ENCODE measurements around the gene SETX. TPM values are rescaled to one million over a fixed set of nuclear protein-coding genes. Genes with fewer than 3 reads are reported as not detected.
"Not testable (repeated sequence)": the region's sequence is repeated elsewhere in the genome, so short reads cannot be mapped to it uniquely, and the experiment has no call there.

Gene SETX
- 78.2 and 78.5 TPM in 2 replicates for total RNA-seq

- intact Hi-C loops (cut with micrococcal nuclease): loop anchor here (1.0 to 10.0 kb wide), 16 partner anchors 52 to 1662 kb away; partner anchors contain the start of genes EXOSC2, GTF3C5, POMT1 and RALGDS
These were observed at the start of gene SETX for GRCh38 chr9:132354637-132355355. Gene SETX (minus strand): TSS chr9:132354986. CDS start chr9:132349428, 5,558 bp downstream.

GRCh38 chr9:132404228-132404881, 49.6 kb upstream of the SETX start:
- intact Hi-C loops (cut with micrococcal nuclease): loop anchor here (2.0 to 10.0 kb wide), 5 partner anchors 112 to 1280 kb away; partner anchors contain the start of genes NTNG2, NUP214, PRRC2B and STKLD1

GRCh38 chr9:132401824-132402223, 47.0 kb upstream of the SETX start:
- intact Hi-C loops (cut with micrococcal nuclease): loop anchor here (10.0 kb wide), 4 partner anchors 237 to 1277 kb away; partner anchors contain the start of genes NTNG2, NUP214, PRRC2B and STKLD1

GRCh38 chr9:132395560-132395959, 40.8 kb upstream of the SETX start:
- intact Hi-C loops (cut with micrococcal nuclease): no loop called here

- intact Hi-C loops (cut with micrococcal nuclease): no loop called here
These were observed 36.7 kb upstream of the SETX start for GRCh38 chr9:132391449-132391848.

GRCh38 chr9:132390966-132391365, 36.2 kb upstream of the SETX start:
- intact Hi-C loops (cut with micrococcal nuclease): no loop called here

- intact Hi-C loops (cut with micrococcal nuclease): no loop called here
These were observed 32.3 kb upstream of the SETX start for GRCh38 chr9:132387133-132387532.

GRCh38 chr9:132384376-132384775, 29.6 kb upstream of the SETX start:
- intact Hi-C loops (cut with micrococcal nuclease): no loop called here

GRCh38 chr9:132383462-132383883, 28.7 kb upstream of the SETX start:
- intact Hi-C loops (cut with micrococcal nuclease): no loop called here

- intact Hi-C loops (cut with micrococcal nuclease): no loop called here
These were observed 27.3 kb upstream of the SETX start for GRCh38 chr9:132381966-132382541.

- intact Hi-C loops (cut with micrococcal nuclease): not testable (repeated sequence)
These were observed 23.6 kb upstream of the SETX start for GRCh38 chr9:132378416-132378815.

- intact Hi-C loops (cut with micrococcal nuclease): not testable (repeated sequence)
These were observed 23.0 kb upstream of the SETX start for GRCh38 chr9:132377769-132378168.

- intact Hi-C loops (cut with micrococcal nuclease): no loop called here
These were observed 17.6 kb upstream of the SETX start for GRCh38 chr9:132372177-132373095.

- intact Hi-C loops (cut with micrococcal nuclease): no loop called here
These were observed 15.8 kb upstream of the SETX start for GRCh38 chr9:132370592-132370991.

GRCh38 chr9:132369421-132369820, 14.6 kb upstream of the SETX start:
- intact Hi-C loops (cut with micrococcal nuclease): no loop called here

- intact Hi-C loops (cut with micrococcal nuclease): no loop called here
These were observed 13.0 kb upstream of the SETX start for GRCh38 chr9:132367613-132368313.

- intact Hi-C loops (cut with micrococcal nuclease): no loop called here
These were observed 11.7 kb upstream of the SETX start for GRCh38 chr9:132366481-132366880.

- intact Hi-C loops (cut with micrococcal nuclease): no loop called here
These were observed 11.2 kb upstream of the SETX start for GRCh38 chr9:132365986-132366385.

- intact Hi-C loops (cut with micrococcal nuclease): no loop called here
These were observed 9.3 kb upstream of the SETX start for GRCh38 chr9:132364068-132364467.

GRCh38 chr9:132357764-132358163, 3.0 kb upstream of the SETX start:
- intact Hi-C loops (cut with micrococcal nuclease): loop anchor here (10.0 kb wide), 2 partner anchors 353 to 767 kb away; partner anchors contain the start of gene RALGDS
